ENCODE measurements around the gene NRM.
"Not testable (repeated sequence)": the region's sequence is repeated elsewhere in the genome, so short reads cannot be mapped to it uniquely, and the experiment has no call there.

Gene NRM

GRCh38 chr6:30720738-30721197, 30.0 kb upstream of the NRM start:
- DNase-seq (ENCODE audit: low read depth in 2 of 2), result no peak

GRCh38 chr6:30719791-30720737, 29.3 kb upstream of the NRM start, which contains the start of gene TUBB:
TUBB (plus strand) TSS chr6:30720352; CDS start chr6:30720507, 155 bp downstream.
- DNase-seq (ENCODE audit: low read depth in 2 of 2), result peak; percentile 96

- no peak for DNase-seq (ENCODE audit: low read depth in 2 of 2)
Observed at GRCh38 chr6:30719356-30719755, 28.6 kb upstream of the NRM start.

GRCh38 chr6:30717845-30718720, 27.3 kb upstream of the NRM start:
- DNase-seq (ENCODE audit: low read depth in 2 of 2), result not testable (repeated sequence)

GRCh38 chr6:30717129-30717844, 26.5 kb upstream of the NRM start, which contains the start of gene MDC1:
MDC1 (minus strand) TSS chr6:30717281; CDS start chr6:30715175, 2,106 bp downstream.
- DNase-seq (ENCODE audit: low read depth in 2 of 2), result peak; percentile 100

- DNase-seq (ENCODE audit: low read depth in 2 of 2), result no peak
Observed at GRCh38 chr6:30716879-30717128, 26.0 kb upstream of the NRM start.

GRCh38 chr6:30714263-30714662, 23.5 kb upstream of the NRM start:
- DNase-seq (ENCODE audit: low read depth in 2 of 2), result no peak

- DNase-seq (ENCODE audit: low read depth in 2 of 2), result no peak
Observed at GRCh38 chr6:30712441-30712945, 21.7 kb upstream of the NRM start.

- no peak for DNase-seq (ENCODE audit: low read depth in 2 of 2)
Observed at GRCh38 chr6:30711758-30712380, 21.1 kb upstream of the NRM start.

GRCh38 chr6:30709101-30709868, 18.5 kb upstream of the NRM start:
- DNase-seq (ENCODE audit: low read depth in 2 of 2), result no peak

- no peak for DNase-seq (ENCODE audit: low read depth in 2 of 2)
Observed at GRCh38 chr6:30707281-30707850, 16.6 kb upstream of the NRM start.

- DNase-seq (ENCODE audit: low read depth in 2 of 2), result no peak
Observed at GRCh38 chr6:30705620-30706019, 14.8 kb upstream of the NRM start.

GRCh38 chr6:30703821-30704220, 13.0 kb upstream of the NRM start:
- no peak for DNase-seq (ENCODE audit: low read depth in 2 of 2)

GRCh38 chr6:30703011-30703410, 12.2 kb upstream of the NRM start:
- DNase-seq (ENCODE audit: low read depth in 2 of 2), result no peak

- no peak for DNase-seq (ENCODE audit: low read depth in 2 of 2)
Observed at GRCh38 chr6:30700340-30700739, 9.6 kb upstream of the NRM start.

GRCh38 chr6:30696432-30696831, 5.6 kb upstream of the NRM start:
- no peak for DNase-seq (ENCODE audit: low read depth in 2 of 2)

- no peak for DNase-seq (ENCODE audit: low read depth in 2 of 2)
Observed at GRCh38 chr6:30691208-30691847, 544 bp upstream of the NRM start.

GRCh38 chr6:30689985-30690384, 799 bp downstream of the NRM start:
- DNase-seq (ENCODE audit: low read depth in 2 of 2), result no peak

GRCh38 chr6:30689022-30689865, 1.5 kb downstream of the NRM start:
- no peak for DNase-seq (ENCODE audit: low read depth in 2 of 2)

Data from fibroblast of skin of left quadriceps (primary cell).